Kidney (tissue), 14 donors: ENCODE data around the gene IPO11. TPM values are rescaled to one million over a fixed set of nuclear protein-coding genes. Genes with fewer than 3 reads are reported as not detected.

Experiments used
- DNase-seq, 5 donors: peaks; one replicate each; pipeline ENCODE4 v3.0.0-alpha.2; 2013 to 2020
- FAIRE-seq: peaks from 2 replicates; lab custom pipeline; 2012; peaks lifted over from hg19 to GRCh38; lab: Jason Lieb, UNC
- H3K27ac ChIP-seq, 2 donors: one replicate each; pipeline ENCODE4 v1.7.0; 2013; ENCODE audit warnings: low read depth in 2 of 2, low read length in 2 of 2, inconsistent platforms in 1 of 2
- H3K27me3 ChIP-seq: one replicate; pipeline ENCODE4 v1.7.1; 2013; ENCODE audit warnings: low read length, inconsistent platforms; ENCODE audit not compliant: control insufficient read depth, insufficient read depth
- H3K36me3 ChIP-seq, 3 donors: one replicate each; pipeline versions ENCODE4 v1.7.0 to v1.7.1; 2013; ENCODE audit warnings: low read length in 3 of 3, control low read depth in 1 of 3, inconsistent platforms in 1 of 3; ENCODE audit not compliant: insufficient read depth in 3 of 3, control insufficient read depth in 2 of 3
- H3K4me1 ChIP-seq, 3 donors: one replicate each; pipeline versions ENCODE4 v1.7.0 to v1.7.1; 2013; ENCODE audit warnings: low read length in 3 of 3, inconsistent platforms in 1 of 3, low read depth in 1 of 3; ENCODE audit not compliant: control insufficient read depth in 2 of 3, insufficient read depth in 2 of 3
- H3K4me3 ChIP-seq, 3 donors: one replicate each; pipeline versions ENCODE4 v1.7.0 to v1.8.1; 2013; ENCODE audit warnings: low read length in 3 of 3, control low read depth in 1 of 3, inconsistent platforms in 1 of 3
- H3K9ac ChIP-seq, 3 donors: one replicate each; pipeline versions ENCODE4 v1.7.0 to v1.7.1; 2013; ENCODE audit warnings: low read length in 3 of 3, control low read depth in 1 of 3, inconsistent platforms in 1 of 3
- H3K9me3 ChIP-seq, 3 donors: one replicate each; pipeline versions ENCODE4 v1.7.0 to v1.7.1; 2013; ENCODE audit warnings: low read length in 3 of 3, control low read depth in 1 of 3, inconsistent platforms in 1 of 3; ENCODE audit not compliant: control insufficient read depth in 2 of 3, insufficient read depth in 1 of 3
- CTCF ChIP-seq: IDR thresholded peaks from 3 replicates; pipeline ENCODE4 v1.5.1; 2012; ENCODE audit warnings: mild to moderate bottlenecking, moderate library complexity, borderline replicate concordance; ENCODE audit not compliant: insufficient read depth; ENCODE audit errors: extremely low read depth
- intact Hi-C: fragments of 100-400 bp; cut with DNase I; formaldehyde crosslinking; loops from one replicate; pipeline ENCODE4 v1.11.1; 2022
- polyA plus RNA-seq: library from polyadenylated mRNA; stranded (reverse); fragments of 350-450 nt; fragmentation: Illumina TruSeq; extraction: RNeasy Lipid Tissue Mini Kit (QIAGEN cat#74804); gene quantifications from one replicate; pipeline ENCODE4 v1.2.3, GENCODE V29; 2014; ENCODE audit warnings: low read depth, low replicate concordance; ENCODE audit not compliant: insufficient read depth
- total RNA-seq: library from RNA; stranded (reverse); fragmentation: NEBNext Ultra II Directional; extraction: Animal tissue kit (Norgen Biotek cat#: 25700); gene quantifications from one replicate; pipeline ENCODE4 v1.2.1, GENCODE V29; 2021
- donor health status: control.
- donor health status: control.
- donor health status: control.
- donor health status: control.
- donor health status: control.
- donor health status: DM: yes; HTN: yes; CAD: no.
- donor health status: Normal renal cell carcinoma (clear cell type).

Gene IPO11
- total and polyA plus RNA-seq, 2 donors from 2014 or later, result 18.5 to 36.1 TPM

- H3K9me3 ChIP-seq, result no peaks in the 10 kb centered on the region
- H3K27me3 ChIP-seq, result no peaks in the 10 kb centered on the region
- DNase-seq, result no peak
- FAIRE-seq, result no peak
- H3K4me3 ChIP-seq, result no peak overlapping the region
- H3K4me1 ChIP-seq, result no peaks in the 10 kb centered on the region
- intact Hi-C loops, result no loop called here
- H3K36me3 ChIP-seq, result peaks cover 2 to 4% (median 3%) of the 10 kb centered on the region in 3 donors
- H3K9ac ChIP-seq, result no peak overlapping the region
- H3K27ac ChIP-seq, result no peak overlapping the region
- no peak for TF ChIP-seq CTCF
Observed at GRCh38 chr5:62489471-62489870, 76.9 kb downstream of the IPO11 start.

- FAIRE-seq, result no peak
- intact Hi-C loops, result no loop called here
- no peak overlapping the region for H3K4me3 ChIP-seq
Observed at GRCh38 chr5:62494772-62495171, 82.2 kb downstream of the IPO11 start.

GRCh38 chr5:62496876-62497275 is 84.3 kb downstream of the IPO11 start:
- Histone ChIP-seq H3K4me3 (no peak overlapping the region), H3K9ac (no peak overlapping the region), H3K36me3 (peaks cover 0 to 3% (median 2%) of the 10 kb centered on the region in 3 donors), H3K9me3 (no peaks in the 10 kb centered on the region), H3K27me3 (no peaks in the 10 kb centered on the region), H3K4me1 (no peaks in the 10 kb centered on the region), H3K27ac (no peak overlapping the region)
- DNase-seq (peak in 1 of 5 donors; percentile 4), FAIRE-seq (no peak)
- intact Hi-C loops, result no loop called here
- no peak for TF ChIP-seq CTCF

More at GRCh38 chr5:62494772-62495171, 82.2 kb downstream of the IPO11 start:
- peaks cover 0 to 5% (median 2%) of the 10 kb centered on the region in 3 donors for H3K36me3 ChIP-seq
- H3K9ac ChIP-seq, result no peak overlapping the region
- H3K27me3 ChIP-seq, result no peaks in the 10 kb centered on the region
- H3K27ac ChIP-seq, result no peak overlapping the region
- DNase-seq, result no peak
- no peak for TF ChIP-seq CTCF
- H3K9me3 ChIP-seq, result no peaks in the 10 kb centered on the region
- H3K4me1 ChIP-seq, result no peaks in the 10 kb centered on the region

- no peak for DNase-seq
- H3K36me3 ChIP-seq, result peaks cover 0 to 3% (median 0%) of the 10 kb centered on the region in 3 donors
- intact Hi-C loops, result no loop called here
- no peak overlapping the region for H3K4me3 ChIP-seq
- H3K4me1 ChIP-seq, result no peaks in the 10 kb centered on the region
- FAIRE-seq, result no peak
- H3K9me3 ChIP-seq, result no peaks in the 10 kb centered on the region
- H3K9ac ChIP-seq, result no peak overlapping the region
- TF ChIP-seq CTCF, result no peak
- H3K27ac ChIP-seq, result no peak overlapping the region
- no peaks in the 10 kb centered on the region for H3K27me3 ChIP-seq
Observed at GRCh38 chr5:62498961-62499360, 86.4 kb downstream of the IPO11 start.
